SK-N-SH treated with all-trans-retinoic acid at 6 μM for 48 hours (cell line): ENCODE measurements around the gene COL23A1.

Experiments used
- ATAC-seq: fragments of 200-7000 bp; cut with Tn5 transposase; 3 replicates; pipeline ENCODE4 v1.9.1; 2020; ENCODE audit warnings: mild to moderate bottlenecking, moderate library complexity
- ARNTL ChIP-seq: fragments of 450-650 bp; formaldehyde crosslinking; IDR thresholded peaks from 2 replicates; pipeline ENCODE4 v1.5.0; 2020; ENCODE audit warnings: low read depth, mild to moderate bottlenecking, moderate library complexity, borderline replicate concordance
- BACH2 ChIP-seq: fragments of 250-450 bp; sonication (Bioruptor Pico); IDR thresholded peaks from 2 replicates; pipeline ENCODE4 v1.9.0; 2021; ENCODE audit warnings: mild to moderate bottlenecking, borderline replicate concordance
- CREB5 ChIP-seq: fragments of 250-450 bp; sonication (Bioruptor Pico); IDR thresholded peaks from 2 replicates; pipeline ENCODE4 v1.5.1; 2020; ENCODE audit warnings: low read depth, mild to moderate bottlenecking, moderate library complexity
- CSDC2 ChIP-seq: fragments of 250-450 bp; sonication (Bioruptor Pico); IDR thresholded peaks from 2 replicates; pipeline ENCODE4 v1.5.0; 2020; ENCODE audit warnings: mild to moderate bottlenecking, moderate library complexity
- CSRNP3 ChIP-seq: fragments of 250-450 bp; sonication (Bioruptor Pico); IDR thresholded peaks from 2 replicates; pipeline ENCODE4 v1.5.1; 2021; ENCODE audit warnings: mild to moderate bottlenecking, moderate library complexity
- ESRRG ChIP-seq: fragments of 250-450 bp; sonication (Bioruptor Pico); IDR thresholded peaks from 2 replicates; pipeline ENCODE4 v1.6.1; 2021; ENCODE audit warnings: mild to moderate bottlenecking
- GLIS3 ChIP-seq: fragments of 250-450 bp; sonication (Bioruptor Pico); IDR thresholded peaks from 2 replicates; pipeline ENCODE4 v1.5.0; 2020; ENCODE audit warnings: mild to moderate bottlenecking, moderate library complexity
- ISL1 ChIP-seq: fragments of 250-450 bp; sonication (Bioruptor Pico); IDR thresholded peaks from 2 replicates; pipeline ENCODE4 v2.1.2; 2022; ENCODE audit warnings: mild to moderate bottlenecking, moderate library complexity
- OSR1 ChIP-seq: fragments of 250-450 bp; sonication (Bioruptor Pico); IDR thresholded peaks from 2 replicates; pipeline ENCODE4 v1.8.0; 2022; ENCODE audit warnings: moderate library complexity, mild to moderate bottlenecking, inconsistent platforms
- PATZ1 ChIP-seq: fragments of 250-450 bp; sonication (Bioruptor Pico); IDR thresholded peaks from 2 replicates; pipeline ENCODE4 v1.8.0; 2020; ENCODE audit warnings: mild to moderate bottlenecking, moderate library complexity, borderline replicate concordance
- POU6F1 ChIP-seq: fragments of 250-450 bp; sonication (Bioruptor Pico); IDR thresholded peaks from 2 replicates; pipeline ENCODE4 v1.8.0; 2021; ENCODE audit warnings: low read depth, mild to moderate bottlenecking, moderate library complexity, borderline replicate concordance
- PPARA ChIP-seq: fragments of 250-450 bp; sonication (Bioruptor Pico); IDR thresholded peaks from 2 replicates; pipeline ENCODE4 v1.5.0; 2020; ENCODE audit warnings: mild to moderate bottlenecking, borderline replicate concordance
- RARB ChIP-seq: fragments of 250-450 bp; sonication (Bioruptor Pico); IDR thresholded peaks from 2 replicates; pipeline ENCODE4 v1.8.0; 2021; ENCODE audit warnings: mild to moderate bottlenecking, moderate library complexity
- SNAI2 ChIP-seq: fragments of 250-450 bp; sonication (Bioruptor Pico); IDR thresholded peaks from 2 replicates; pipeline ENCODE4 v1.5.0; 2020; ENCODE audit warnings: mild to moderate bottlenecking, moderate library complexity
- TCF4 ChIP-seq: fragments of 250-450 bp; sonication (Bioruptor Pico); IDR thresholded peaks from 2 replicates; pipeline ENCODE4 v1.8.0; 2021; ENCODE audit warnings: mild to moderate bottlenecking, moderate library complexity, borderline replicate concordance
- TOX ChIP-seq: fragments of 250-450 bp; sonication (Bioruptor Pico); IDR thresholded peaks from 2 replicates; pipeline ENCODE4 v1.8.0; 2021; ENCODE audit warnings: mild to moderate bottlenecking, moderate library complexity, borderline replicate concordance
- TSHZ2 ChIP-seq: fragments of 250-450 bp; sonication (Bioruptor Pico); IDR thresholded peaks from 2 replicates; pipeline ENCODE4 v1.5.0; 2020; ENCODE audit warnings: mild to moderate bottlenecking, moderate library complexity
- ZC3H10 ChIP-seq: fragments of 250-450 bp; sonication (Bioruptor Pico); IDR thresholded peaks from 2 replicates; pipeline ENCODE4 v1.5.1; 2021; ENCODE audit warnings: mild to moderate bottlenecking, moderate library complexity
- ZFP3 ChIP-seq: fragments of 250-450 bp; sonication (Bioruptor Pico); IDR thresholded peaks from 2 replicates; pipeline ENCODE4 v1.5.0; 2020; ENCODE audit warnings: mild to moderate bottlenecking, moderate library complexity
- ZFP30 ChIP-seq: fragments of 450-650 bp; formaldehyde crosslinking; IDR thresholded peaks from 2 replicates; pipeline ENCODE4 v1.5.0; 2022; ENCODE audit warnings: mild to moderate bottlenecking, moderate library complexity
- ZNF565 ChIP-seq: fragments of 450-650 bp; formaldehyde crosslinking; conservative IDR thresholded peaks from 2 replicates; pipeline ENCODE4 v1.5.0; 2020; ENCODE audit warnings: low read depth, mild to moderate bottlenecking, moderate library complexity
- ZNF70 ChIP-seq: fragments of 450-650 bp; formaldehyde crosslinking; IDR thresholded peaks from 2 replicates; pipeline ENCODE4 v1.5.0; 2020; ENCODE audit warnings: mild to moderate bottlenecking, moderate library complexity
- ZNF8 ChIP-seq: fragments of 450-650 bp; formaldehyde crosslinking; IDR thresholded peaks from 2 replicates; pipeline ENCODE4 v1.5.0; 2020; ENCODE audit warnings: mild to moderate bottlenecking, moderate library complexity

Gene COL23A1

GRCh38 chr5:178632285-178632684 is 42.1 kb upstream of the COL23A1 start:
- TF ChIP-seq GLIS3 = no peak
- no peak for TF ChIP-seq RARB (CRISPR knock-in tag)
- no peak for TF ChIP-seq ZFP3 (CRISPR knock-in tag)
- TF ChIP-seq ESRRG (CRISPR knock-in tag) = no peak
- TF ChIP-seq ARNTL (CRISPR knock-in tag) = no peak
- TF ChIP-seq POU6F1 (CRISPR knock-in tag) = no peak
- no peak for TF ChIP-seq BACH2 (CRISPR knock-in tag)
- TF ChIP-seq ZNF565 (CRISPR knock-in tag) = no peak
- no peak for TF ChIP-seq CSRNP3
- no peak for TF ChIP-seq ZNF70 (CRISPR knock-in tag)
- no peak for TF ChIP-seq CSDC2 (CRISPR knock-in tag)
- no peak for TF ChIP-seq CREB5 (CRISPR knock-in tag)
- TF ChIP-seq TOX = no peak
- TF ChIP-seq SNAI2 (CRISPR knock-in tag) = no peak
- ATAC-seq = no peak

- no peak for ATAC-seq
- TF ChIP-seq PPARA (CRISPR knock-in tag) (no peak), PATZ1 (no peak), GLIS3 (no peak), ISL1 (CRISPR knock-in tag) (no peak), POU6F1 (CRISPR knock-in tag) (no peak), ZNF70 (CRISPR knock-in tag) (no peak), CSRNP3 (no peak), OSR1 (CRISPR knock-in tag) (no peak), ZNF8 (CRISPR knock-in tag) (no peak), TCF4 (CRISPR knock-in tag) (no peak), ZC3H10 (no peak), BACH2 (CRISPR knock-in tag) (no peak), ZFP30 (CRISPR knock-in tag) (no peak), ESRRG (CRISPR knock-in tag) (no peak), SNAI2 (CRISPR knock-in tag) (no peak), ARNTL (CRISPR knock-in tag) (no peak)
Observed at GRCh38 chr5:178630951-178631350, 40.8 kb upstream of the COL23A1 start.

- ATAC-seq = no peak
- no peak for TF ChIP-seq ZC3H10
- TF ChIP-seq ZNF565 (CRISPR knock-in tag) = no peak
- TF ChIP-seq TSHZ2 = no peak
Observed at GRCh38 chr5:178630475-178630930, 40.3 kb upstream of the COL23A1 start.
